ENCODE results near the gene OBSCN. TPM values are rescaled to one million over a fixed set of nuclear protein-coding genes. Genes with fewer than 3 reads are reported as not detected.

Gene OBSCN
- total RNA-seq, 1 donor from 2014 or later: 10.2 TPM

GRCh38 chr1:228276174-228276831, 68.5 kb downstream of the OBSCN start:
- H3K36me3 Mint-ChIP-seq (ENCODE audit: low read depth): peaks cover 2% of the 10 kb centered on the region
- H3K4me3 Mint-ChIP-seq (ENCODE audit: unreplicated experiment): peak overlapping the region; percentile 72
- DNase-seq (ENCODE audit: low spot score): peak; percentile 90
- no peaks in the 10 kb centered on the region for H3K27me3 Mint-ChIP-seq (ENCODE audit: low read depth)
- peaks cover 8% of the 10 kb centered on the region for H3K4me1 Mint-ChIP-seq (ENCODE audit: low read depth)
- TF ChIP-seq CTCF (IDR thresholded peaks at IDR 0.05): no peak
- H3K27ac Mint-ChIP-seq (ENCODE audit: unreplicated experiment): no peak overlapping the region
- H3K9me3 Mint-ChIP-seq (ENCODE audit: low read depth): no peaks in the 10 kb centered on the region

- no peaks in the 10 kb centered on the region for H3K9me3 Mint-ChIP-seq (ENCODE audit: low read depth)
- H3K27ac Mint-ChIP-seq (ENCODE audit: unreplicated experiment): no peak overlapping the region
- TF ChIP-seq CTCF (IDR thresholded peaks at IDR 0.05): no peak
- no peaks in the 10 kb centered on the region for H3K27me3 Mint-ChIP-seq (ENCODE audit: low read depth)
- H3K4me1 Mint-ChIP-seq (ENCODE audit: low read depth): peaks cover 8% of the 10 kb centered on the region
- H3K4me3 Mint-ChIP-seq (ENCODE audit: unreplicated experiment): peak overlapping the region; percentile 12
- peaks cover 2% of the 10 kb centered on the region for H3K36me3 Mint-ChIP-seq (ENCODE audit: low read depth)
- DNase-seq (ENCODE audit: low spot score): peak; percentile 82
These were observed 69.2 kb downstream of the OBSCN start for GRCh38 chr1:228276901-228277490.

GRCh38 chr1:228277491-228278431, 69.9 kb downstream of the OBSCN start:
- Mint-ChIP-seq H3K27me3 (ENCODE audit: low read depth) (no peaks in the 10 kb centered on the region), H3K36me3 (ENCODE audit: low read depth) (no peaks in the 10 kb centered on the region), H3K27ac (ENCODE audit: unreplicated experiment) (no peak overlapping the region), H3K4me1 (ENCODE audit: low read depth) (peaks cover 8% of the 10 kb centered on the region), H3K4me3 (ENCODE audit: unreplicated experiment) (no peak overlapping the region), H3K9me3 (ENCODE audit: low read depth) (no peaks in the 10 kb centered on the region)
- no peak for TF ChIP-seq CTCF (IDR thresholded peaks at IDR 0.05)
- DNase-seq (ENCODE audit: low spot score): peak; percentile 92

GRCh38 chr1:228278432-228278941, 70.6 kb downstream of the OBSCN start:
- H3K4me3 Mint-ChIP-seq (ENCODE audit: unreplicated experiment): no peak overlapping the region

More at GRCh38 chr1:228278432-228278941, 70.6 kb downstream of the OBSCN start:
- Mint-ChIP-seq H3K9me3 (ENCODE audit: low read depth) (no peaks in the 10 kb centered on the region), H3K36me3 (ENCODE audit: low read depth) (no peaks in the 10 kb centered on the region), H3K27ac (ENCODE audit: unreplicated experiment) (no peak overlapping the region), H3K27me3 (ENCODE audit: low read depth) (no peaks in the 10 kb centered on the region), H3K4me1 (ENCODE audit: low read depth) (peaks cover 8% of the 10 kb centered on the region)
- DNase-seq (ENCODE audit: low spot score): peak; percentile 90
- no peak for TF ChIP-seq CTCF (IDR thresholded peaks at IDR 0.05)
